OCI-LY7 (cell line): ENCODE data around the gene SCGB3A1. TPM values are rescaled to one million over a fixed set of nuclear protein-coding genes. Genes with fewer than 3 reads are reported as not detected.

Experiments used
- BruUV-seq: library from RNA; stranded (reverse); fragments of 400-500 nt; replicated peaks from 2 replicates; lab custom pipeline; 2021; lab: Mats Ljungman, UMichigan
- CTCF ChIA-PET: fragments of 300-600 bp; sonication (Branson Sonifier 250); formaldehyde crosslinking; loops from one replicate; lab custom pipeline; 2022; ENCODE audit warnings: antibody characterized with exemption; ENCODE audit not compliant: unreplicated experiment; lab: Charles Lee
- POLR2A ChIA-PET: fragments of 300-600 bp; sonication (Branson Sonifier 250); formaldehyde crosslinking; loops from one replicate; lab custom pipeline; 2022; ENCODE audit warnings: antibody characterized with exemption; lab: Charles Lee
- DNase-seq: peaks from one replicate; pipeline ENCODE4 v3.0.0-alpha.2; 2015; ENCODE audit warnings: low spot score
- H2AFZ ChIP-seq: fragments of 200-600 bp; sonication (generic), shearing (Covaris generic); 2 replicates; pipeline ENCODE4 v1.6.1; 2014; ENCODE audit warnings: mild to moderate bottlenecking, antibody characterized with exemption, low read length, moderate library complexity
- H3K27ac ChIP-seq: fragments of 200-600 bp; sonication (generic); 2 replicates; pipeline ENCODE4 v1.5.1; 2014; ENCODE audit warnings: mixed run types, low read depth, mild to moderate bottlenecking, moderate library complexity, low read length, inconsistent platforms; ENCODE audit not compliant: poor library complexity, severe bottlenecking
- H3K36me3 ChIP-seq: fragments of 200-600 bp; sonication (generic); 2 replicates; pipeline ENCODE4 v1.6.1; 2014; ENCODE audit warnings: mild to moderate bottlenecking, antibody characterized with exemption, low read length, moderate library complexity, mixed read lengths; ENCODE audit not compliant: insufficient read depth
- H3K4me1 ChIP-seq: fragments of 200-600 bp; sonication (generic); 2 replicates; pipeline ENCODE4 v1.5.1; 2014; ENCODE audit warnings: mild to moderate bottlenecking, low read length; ENCODE audit not compliant: insufficient read depth, poor library complexity, severe bottlenecking
- H3K4me2 ChIP-seq: fragments of 200-600 bp; sonication (generic); 2 replicates; pipeline ENCODE4 v1.6.1; 2014; ENCODE audit warnings: mild to moderate bottlenecking, low read length
- H3K4me3 ChIP-seq: fragments of 200-600 bp; sonication (generic); 2 replicates; pipeline ENCODE4 v1.5.1; 2014; ENCODE audit warnings: mild to moderate bottlenecking, low read depth, low read length; ENCODE audit not compliant: poor library complexity, severe bottlenecking
- H3K79me2 ChIP-seq: fragments of 200-600 bp; sonication (generic); 2 replicates; pipeline ENCODE4 v1.6.1; 2016; ENCODE audit warnings: low read depth, mild to moderate bottlenecking, low read length, moderate library complexity, mixed read lengths; ENCODE audit not compliant: insufficient read depth
- H3K9me2 ChIP-seq: fragments of 200-600 bp; sonication (generic); 2 replicates; pipeline ENCODE4 v1.6.1; 2016; ENCODE audit warnings: mild to moderate bottlenecking, low read length, mixed read lengths; ENCODE audit not compliant: insufficient read depth
- H3K9me3 ChIP-seq: fragments of 200-600 bp; sonication (generic); 2 replicates; pipeline ENCODE4 v1.6.1; 2014; ENCODE audit warnings: mild to moderate bottlenecking, mixed run types, low read length, mixed read lengths
- H4K20me1 ChIP-seq: fragments of 200-600 bp; sonication (generic); 2 replicates; pipeline ENCODE4 v1.6.1; 2014; ENCODE audit warnings: mild to moderate bottlenecking, antibody characterized with exemption, low read length, moderate library complexity, mixed read lengths; ENCODE audit not compliant: insufficient read depth
- CTCF ChIP-seq: fragments of 200-600 bp; sonication (generic); conservative IDR thresholded peaks from 2 replicates; pipeline ENCODE4 v1.5.1; 2014; ENCODE audit warnings: mild to moderate bottlenecking, antibody characterized with exemption, low read length, moderate library complexity, mixed read lengths
- EZH2phosphoT487 ChIP-seq: fragments of 200-600 bp; sonication (generic); IDR thresholded peaks from 2 replicates; pipeline ENCODE4 v1.6.1; 2018; ENCODE audit warnings: low read depth, borderline replicate concordance, mild to moderate bottlenecking, mixed run types, antibody characterized with exemption, low read length, moderate library complexity, mixed read lengths
- intact Hi-C: fragments of 100-400 bp; cut with micrococcal nuclease; formaldehyde crosslinking; loops from one replicate; pipeline ENCODE4 v1.10.0; 2022; ENCODE audit not compliant: unreplicated experiment
- total RNA-seq, 2 experiments: library from RNA; depleted of rRNA in 1 of 2; stranded (reverse); fragments of >200 nt in 1 of 2; shearing (Covaris generic) in 1 of 2; gene quantifications; 2 replicates each; pipeline ENCODE4 v1.2.3, GENCODE V29; 2014 to 2022

Gene SCGB3A1
- total RNA-seq, 2 experiments from 2014 or later: not detected

- no TSS peak for BruUV-seq
- TF ChIP-seq CTCF (no peak), EZH2phosphoT487 (no peak)
- no peaks in the 10 kb centered on the region for H3K4me1 ChIP-seq
- H2AFZ ChIP-seq: no peak overlapping the region
- H3K4me3 ChIP-seq: no peak overlapping the region
- intact Hi-C loops: no loop called here
- no peaks in the 10 kb centered on the region for H3K79me2 ChIP-seq
- no peaks in the 10 kb centered on the region for H3K36me3 ChIP-seq
- CTCF ChIA-PET: no interaction called here
- no peaks in the 10 kb centered on the region for H4K20me1 ChIP-seq
- no peak overlapping the region for H3K27ac ChIP-seq
- DNase-seq: no peak
- H3K9me2 ChIP-seq: no peaks in the 10 kb centered on the region
- POLR2A ChIA-PET: no interaction called here
- no peaks in the 10 kb centered on the region for H3K9me3 ChIP-seq
- H3K4me2 ChIP-seq: no peak overlapping the region
Observed at GRCh38 chr5:180628827-180629750, 37.8 kb upstream of the SCGB3A1 start.

- POLR2A ChIA-PET: no interaction called here
- intact Hi-C loops: no loop called here
- no peaks in the 10 kb centered on the region for H3K9me3 ChIP-seq
- no peak overlapping the region for H3K27ac ChIP-seq
- DNase-seq: no peak
- no TSS peak for BruUV-seq
- CTCF ChIA-PET: no interaction called here
- H3K79me2 ChIP-seq: no peaks in the 10 kb centered on the region
- no peaks in the 10 kb centered on the region for H4K20me1 ChIP-seq
- no peaks in the 10 kb centered on the region for H3K36me3 ChIP-seq
- H2AFZ ChIP-seq: no peak overlapping the region
- H3K4me2 ChIP-seq: no peak overlapping the region
- TF ChIP-seq EZH2phosphoT487 (no peak), CTCF (no peak)
- no peak overlapping the region for H3K4me3 ChIP-seq
- H3K4me1 ChIP-seq: peaks cover 4% of the 10 kb centered on the region
- H3K9me2 ChIP-seq: no peaks in the 10 kb centered on the region
Observed at GRCh38 chr5:180628211-180628610, 36.9 kb upstream of the SCGB3A1 start.
